ENCODE measurements around the gene SERPINB1.
"Not testable (repeated sequence)": the region's sequence is repeated elsewhere in the genome, so short reads cannot be mapped to it uniquely, and the experiment has no call there.

The SERPINB1 gene

DNA sequence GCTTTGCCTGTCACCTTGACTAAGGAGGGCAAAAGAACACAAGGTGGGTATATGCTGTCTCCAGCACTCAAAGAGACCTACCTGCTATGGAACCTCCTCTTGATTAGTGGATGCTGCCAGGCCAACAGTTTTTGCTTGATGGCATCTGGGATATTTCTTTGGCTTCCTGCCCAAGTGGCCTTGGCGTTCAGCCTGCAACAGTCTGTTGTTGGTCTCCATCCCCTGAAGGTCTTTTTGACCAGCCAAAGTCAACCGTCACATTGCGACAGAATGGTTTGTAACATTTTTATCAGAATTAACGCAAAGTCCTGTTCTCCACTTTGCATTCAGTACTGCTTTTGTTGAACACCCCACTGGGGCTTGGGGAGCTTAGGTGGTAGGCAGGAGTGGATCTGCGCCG, 37.1 kb downstream of the SERPINB1 start:
- H3K27ac ChIP-seq, result no peak overlapping the region

DNA sequence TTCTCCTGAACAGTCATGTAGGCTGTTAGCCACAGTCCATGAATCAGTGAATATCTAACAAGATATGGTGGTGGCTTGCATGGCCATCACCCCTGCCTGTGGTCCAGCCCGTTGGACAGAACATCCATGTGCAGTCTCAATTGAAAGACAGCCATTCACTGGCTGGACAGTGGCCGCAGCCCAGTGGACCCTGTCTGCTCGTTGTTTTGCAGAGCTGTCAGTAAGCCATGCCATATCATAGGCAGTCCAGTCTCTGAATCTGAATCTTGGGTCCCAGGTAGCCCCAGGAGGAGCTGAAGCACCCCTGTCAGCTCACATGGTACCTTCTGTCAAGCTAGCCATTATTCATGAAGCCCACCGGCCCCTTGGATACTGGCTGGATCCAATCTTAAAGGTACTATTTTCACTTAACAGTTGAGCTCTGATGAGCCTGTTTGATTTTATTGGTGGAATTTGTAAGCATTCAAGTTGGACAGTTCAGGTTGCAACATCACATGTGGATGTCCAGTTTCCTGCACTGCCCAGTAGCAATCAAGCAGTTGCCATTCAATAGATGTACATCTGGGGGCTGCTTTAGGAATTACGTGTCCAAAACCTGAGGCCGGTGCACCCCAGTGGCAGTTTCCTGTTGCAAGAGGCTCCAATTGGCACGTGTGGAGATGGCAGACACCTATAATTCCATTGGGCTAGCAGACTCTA, 37.8 kb downstream of the SERPINB1 start:
- DNase-seq, result no peak
- in situ Hi-C loops (cut with HindIII; ENCODE audit: low pct_ligation_motif_present, low sequenced_read_pairs), result no loop called here
- TF ChIP-seq, protein P1, sequence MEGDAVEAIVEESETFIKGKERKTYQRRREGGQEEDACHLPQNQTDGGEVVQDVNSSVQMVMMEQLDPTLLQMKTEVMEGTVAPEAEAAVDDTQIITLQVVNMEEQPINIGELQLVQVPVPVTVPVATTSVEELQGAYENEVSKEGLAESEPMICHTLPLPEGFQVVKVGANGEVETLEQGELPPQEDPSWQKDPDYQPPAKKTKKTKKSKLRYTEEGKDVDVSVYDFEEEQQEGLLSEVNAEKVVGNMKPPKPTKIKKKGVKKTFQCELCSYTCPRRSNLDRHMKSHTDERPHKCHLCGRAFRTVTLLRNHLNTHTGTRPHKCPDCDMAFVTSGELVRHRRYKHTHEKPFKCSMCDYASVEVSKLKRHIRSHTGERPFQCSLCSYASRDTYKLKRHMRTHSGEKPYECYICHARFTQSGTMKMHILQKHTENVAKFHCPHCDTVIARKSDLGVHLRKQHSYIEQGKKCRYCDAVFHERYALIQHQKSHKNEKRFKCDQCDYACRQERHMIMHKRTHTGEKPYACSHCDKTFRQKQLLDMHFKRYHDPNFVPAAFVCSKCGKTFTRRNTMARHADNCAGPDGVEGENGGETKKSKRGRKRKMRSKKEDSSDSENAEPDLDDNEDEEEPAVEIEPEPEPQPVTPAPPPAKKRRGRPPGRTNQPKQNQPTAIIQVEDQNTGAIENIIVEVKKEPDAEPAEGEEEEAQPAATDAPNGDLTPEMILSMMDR (IDR thresholded peaks at IDR 0.05; ENCODE audit: low read depth, low read length, missing control alignments), result no peak
- Histone ChIP-seq H3K27ac (no peak overlapping the region), H3K27me3 (replicated peaks) (no peaks in the 10 kb centered on the region), H3K4me3 (ENCODE audit: low read depth, low read length) (no peak overlapping the region), H3K36me3 (replicated peaks) (no peaks in the 10 kb centered on the region)

More for the DNA sequence above, 37.1 kb downstream of the SERPINB1 start:
- Histone ChIP-seq H3K36me3 (replicated peaks) (no peaks in the 10 kb centered on the region), H3K4me3 (ENCODE audit: low read depth, low read length) (no peak overlapping the region), H3K27me3 (replicated peaks) (no peaks in the 10 kb centered on the region)
- in situ Hi-C loops (cut with HindIII; ENCODE audit: low pct_ligation_motif_present, low sequenced_read_pairs), result no loop called here
- DNase-seq, result no peak
- TF ChIP-seq, protein P1 (IDR thresholded peaks at IDR 0.05; ENCODE audit: low read depth, low read length, missing control alignments), result no peak

DNA sequence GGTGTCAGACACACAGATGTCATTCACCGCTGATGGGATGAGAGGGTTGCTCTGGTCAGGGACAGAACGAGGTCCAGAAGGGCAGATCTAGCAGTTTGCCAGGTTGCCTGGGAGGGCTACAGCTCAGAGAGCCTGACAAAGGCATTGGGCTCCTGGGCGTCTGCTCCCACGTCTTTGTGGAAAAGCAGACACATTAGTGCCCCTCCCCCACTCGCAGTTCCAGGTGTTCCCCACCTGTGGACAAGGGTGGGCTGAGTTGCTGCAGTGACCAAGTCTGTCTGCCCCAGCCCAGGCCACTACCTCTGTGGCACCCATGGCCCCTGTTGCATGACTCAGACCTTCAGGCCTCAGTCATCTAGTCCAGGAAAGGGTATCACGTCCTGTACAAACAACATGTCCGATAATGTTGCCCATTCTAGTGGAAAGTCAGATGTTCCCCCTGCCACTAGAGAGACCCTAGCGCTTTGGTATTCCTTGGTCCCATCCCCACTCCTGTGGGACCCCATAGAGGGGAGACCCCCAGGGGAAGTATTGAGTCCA, 39.1 kb downstream of the SERPINB1 start:
- TF ChIP-seq, protein P1 (IDR thresholded peaks at IDR 0.05; ENCODE audit: low read depth, low read length, missing control alignments), result no peak
- Histone ChIP-seq H3K4me3 (ENCODE audit: low read depth, low read length) (no peak overlapping the region), H3K36me3 (replicated peaks) (no peaks in the 10 kb centered on the region), H3K27me3 (replicated peaks) (no peaks in the 10 kb centered on the region), H3K27ac (no peak overlapping the region)
- in situ Hi-C loops (cut with HindIII; ENCODE audit: low pct_ligation_motif_present, low sequenced_read_pairs), result no loop called here
- no peak for DNase-seq

DNA sequence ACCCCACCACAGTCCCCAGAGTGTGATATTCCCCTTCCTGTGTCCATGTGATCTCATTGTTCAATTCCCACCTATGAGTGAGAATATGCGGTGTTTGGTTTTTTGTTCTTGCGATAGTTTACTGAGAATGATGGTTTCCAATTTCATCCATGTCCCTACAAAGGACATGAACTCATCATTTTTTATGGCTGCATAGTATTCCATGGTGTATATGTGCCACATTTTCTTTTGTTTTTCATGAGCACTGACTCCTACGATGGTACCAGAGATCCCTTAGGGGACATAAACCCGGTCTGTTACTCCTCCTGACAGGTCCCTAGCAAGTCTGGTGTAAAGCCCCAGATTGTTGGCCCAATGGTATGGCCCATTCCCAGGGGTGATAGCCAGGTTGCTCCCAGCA, 40.0 kb downstream of the SERPINB1 start:
- H3K36me3 ChIP-seq (replicated peaks); H3K27me3 ChIP-seq (replicated peaks); H3K27ac ChIP-seq; DNase-seq; in situ Hi-C loops (cut with HindIII; ENCODE audit: low pct_ligation_motif_present, low sequenced_read_pairs); H3K4me3 ChIP-seq (ENCODE audit: low read depth, low read length): not testable (repeated sequence)

DNA sequence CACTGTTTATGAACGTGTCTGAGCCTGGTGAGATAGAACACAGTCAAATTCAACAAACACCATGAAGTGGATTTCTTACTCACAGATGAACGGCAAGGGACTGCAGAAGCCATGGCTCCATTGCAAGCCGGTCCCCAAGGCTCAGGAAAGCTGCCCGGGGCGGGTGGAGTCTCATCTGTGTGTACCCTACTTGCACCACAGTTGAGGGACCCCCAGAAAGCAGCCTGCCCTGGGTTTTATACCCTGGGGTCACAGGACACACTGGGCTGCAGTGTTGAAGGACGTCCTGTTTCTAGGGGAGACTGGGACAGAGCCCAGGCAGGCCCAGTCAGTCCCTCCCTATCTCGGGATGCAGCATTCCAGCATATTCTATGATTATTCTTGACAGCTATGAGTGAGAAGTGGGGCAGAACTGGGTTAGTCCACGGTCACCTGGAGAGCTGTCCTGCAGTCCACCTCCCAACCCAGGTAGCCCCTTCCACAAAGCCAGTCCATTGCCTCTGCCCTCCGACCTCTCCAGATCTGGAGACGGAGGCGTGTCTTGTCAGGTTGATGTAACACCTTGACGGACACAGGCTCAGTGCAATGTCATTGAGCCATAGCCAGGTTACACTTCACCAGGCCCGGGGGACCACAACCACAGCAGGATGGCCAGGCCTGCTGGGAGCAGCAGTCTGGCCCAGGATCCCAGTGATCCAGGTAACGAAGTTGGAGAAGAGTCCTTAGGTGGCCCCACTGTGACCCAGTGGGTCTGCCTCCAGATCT, 40.9 kb downstream of the SERPINB1 start:
- in situ Hi-C loops (cut with HindIII; ENCODE audit: low pct_ligation_motif_present, low sequenced_read_pairs), result no loop called here
- TF ChIP-seq, protein P1 (IDR thresholded peaks at IDR 0.05; ENCODE audit: low read depth, low read length, missing control alignments), result no peak
- H3K27ac ChIP-seq, result no peak overlapping the region
- DNase-seq, result no peak
- H3K27me3 ChIP-seq (replicated peaks), result no peaks in the 10 kb centered on the region
- no peaks in the 10 kb centered on the region for H3K36me3 ChIP-seq (replicated peaks)
- H3K4me3 ChIP-seq (ENCODE audit: low read depth, low read length), result no peak overlapping the region

DNA sequence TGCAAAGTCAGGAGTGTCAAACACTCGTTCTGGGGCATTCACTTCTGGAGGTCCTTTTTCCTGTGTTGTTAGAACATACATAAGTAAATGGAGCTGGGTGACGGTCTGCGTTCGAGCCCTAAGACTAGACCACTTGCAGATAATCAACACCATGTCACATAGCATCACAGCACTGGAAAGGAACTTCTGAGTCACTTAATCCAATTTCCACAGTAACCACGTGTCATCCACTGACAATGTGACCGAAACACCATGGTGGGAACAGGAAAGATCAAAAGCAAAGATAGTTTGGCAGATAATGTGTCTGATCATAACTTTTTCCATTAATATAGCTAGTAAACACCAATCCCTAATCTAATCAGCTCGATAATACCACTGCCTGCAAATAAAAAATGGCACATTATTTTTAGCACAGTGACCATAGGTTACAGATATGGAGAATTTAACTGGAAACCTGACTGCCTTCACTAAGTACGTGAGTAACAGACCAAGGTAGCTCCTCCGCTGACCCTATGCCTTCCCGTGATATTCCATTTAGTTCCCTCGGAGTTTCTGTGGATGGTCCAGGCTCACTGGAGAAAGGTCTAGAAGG, 41.6 kb downstream of the SERPINB1 start:
- Histone ChIP-seq H3K27ac (no peak overlapping the region), H3K36me3 (replicated peaks) (no peaks in the 10 kb centered on the region), H3K27me3 (replicated peaks) (no peaks in the 10 kb centered on the region), H3K4me3 (ENCODE audit: low read depth, low read length) (no peak overlapping the region)
- no peak for DNase-seq
- TF ChIP-seq, protein P1 (IDR thresholded peaks at IDR 0.05; ENCODE audit: low read depth, low read length, missing control alignments), result no peak
- in situ Hi-C loops (cut with HindIII; ENCODE audit: low pct_ligation_motif_present, low sequenced_read_pairs), result no loop called here
